Measurements from ENCODE around the gene NCKAP1. TPM values are rescaled to one million over a fixed set of nuclear protein-coding genes. Genes with fewer than 3 reads are reported as not detected.

Gene NCKAP1
- total RNA-seq, 2 donors from 2014 or later = 107 to 113 TPM

- no peak for TF ChIP-seq CTCF (IDR thresholded peaks at IDR 0.05)
- H3K36me3 ChIP-seq = peaks cover 15% of the 10 kb centered on the region
- no peak overlapping the region for H3K27ac ChIP-seq
Measured at GRCh38 chr2:182906454-182906853, 131.8 kb downstream of the NCKAP1 start.

GRCh38 chr2:182904844-182905243, 133.4 kb downstream of the NCKAP1 start:
- Histone ChIP-seq H3K36me3 (peaks cover 2% of the 10 kb centered on the region), H3K4me3 (no peak overlapping the region), H3K9me3 (no peaks in the 10 kb centered on the region), H3K4me1 (no peaks in the 10 kb centered on the region), H3K27me3 (no peaks in the 10 kb centered on the region), H3K27ac (no peak overlapping the region)
- no peak for TF ChIP-seq CTCF (IDR thresholded peaks at IDR 0.05)
- DNase-seq (ENCODE audit: low spot score) = no peak

More at GRCh38 chr2:182906454-182906853, 131.8 kb downstream of the NCKAP1 start:
- no peaks in the 10 kb centered on the region for H3K9me3 ChIP-seq
- no peaks in the 10 kb centered on the region for H3K27me3 ChIP-seq
- no peak for DNase-seq (ENCODE audit: low spot score)
- H3K4me3 ChIP-seq = no peak overlapping the region
- H3K4me1 ChIP-seq = no peaks in the 10 kb centered on the region

GRCh38 chr2:182903566-182903965, 134.7 kb downstream of the NCKAP1 start:
- H3K27me3 ChIP-seq = no peaks in the 10 kb centered on the region
- TF ChIP-seq CTCF (IDR thresholded peaks at IDR 0.05) = no peak
- no peak for DNase-seq (ENCODE audit: low spot score)
- H3K9me3 ChIP-seq = no peaks in the 10 kb centered on the region
- peak overlapping the region in 1 of 2 donors; percentile 3 for H3K27ac ChIP-seq
- no peaks in the 10 kb centered on the region for H3K36me3 ChIP-seq
- H3K4me3 ChIP-seq = no peak overlapping the region
- H3K4me1 ChIP-seq = no peaks in the 10 kb centered on the region

GRCh38 chr2:182901748-182902147, 136.5 kb downstream of the NCKAP1 start:
- Histone ChIP-seq H3K9me3 (no peaks in the 10 kb centered on the region), H3K27ac (no peak overlapping the region), H3K4me3 (no peak overlapping the region), H3K36me3 (no peaks in the 10 kb centered on the region), H3K4me1 (no peaks in the 10 kb centered on the region), H3K27me3 (no peaks in the 10 kb centered on the region)
- DNase-seq (ENCODE audit: low spot score) = no peak
- TF ChIP-seq CTCF (IDR thresholded peaks at IDR 0.05) = no peak

- TF ChIP-seq CTCF (IDR thresholded peaks at IDR 0.05) = no peak
- Histone ChIP-seq H3K4me1 (no peaks in the 10 kb centered on the region), H3K27ac (no peak overlapping the region), H3K36me3 (no peaks in the 10 kb centered on the region), H3K9me3 (no peaks in the 10 kb centered on the region), H3K4me3 (no peak overlapping the region), H3K27me3 (no peaks in the 10 kb centered on the region)
- DNase-seq (ENCODE audit: low spot score) = no peak
Measured at GRCh38 chr2:182898718-182899117, 139.5 kb downstream of the NCKAP1 start.

- no peak for DNase-seq (ENCODE audit: low spot score)
- Histone ChIP-seq H3K27ac (no peak overlapping the region), H3K27me3 (no peaks in the 10 kb centered on the region), H3K9me3 (no peaks in the 10 kb centered on the region), H3K36me3 (no peaks in the 10 kb centered on the region), H3K4me1 (no peaks in the 10 kb centered on the region), H3K4me3 (no peak overlapping the region)
- TF ChIP-seq CTCF (IDR thresholded peaks at IDR 0.05) = no peak
Measured at GRCh38 chr2:182897137-182897536, 141.1 kb downstream of the NCKAP1 start.
